A204.1 (cell line): ENCODE measurements around the gene PGM2.

Experiments used
- FAIRE-seq: peaks from 2 replicates; lab custom pipeline; 2012; peaks lifted over from hg19 to GRCh38; lab: Jason Lieb, UNC

PGM2 gene

DNA sequence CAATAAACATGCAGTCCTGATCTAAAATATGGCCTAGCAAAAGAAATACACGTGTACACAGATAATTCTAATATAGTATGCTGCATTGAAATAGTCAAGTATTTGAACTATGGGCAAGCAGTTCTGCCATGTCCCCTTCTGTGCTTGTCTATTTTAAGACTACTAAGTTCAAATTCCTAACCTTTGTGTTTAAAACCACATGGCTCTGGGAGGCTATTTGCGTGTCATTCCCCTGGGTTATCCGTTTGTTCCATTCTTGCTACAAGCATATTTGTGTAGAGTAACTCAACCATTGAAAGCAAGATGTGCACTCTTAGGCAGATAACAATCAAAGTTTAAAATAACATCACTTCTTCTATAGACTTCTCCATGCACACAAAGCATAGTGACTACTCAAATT, 39.0 kb downstream of the PGM2 start:
- FAIRE-seq: no peak

DNA sequence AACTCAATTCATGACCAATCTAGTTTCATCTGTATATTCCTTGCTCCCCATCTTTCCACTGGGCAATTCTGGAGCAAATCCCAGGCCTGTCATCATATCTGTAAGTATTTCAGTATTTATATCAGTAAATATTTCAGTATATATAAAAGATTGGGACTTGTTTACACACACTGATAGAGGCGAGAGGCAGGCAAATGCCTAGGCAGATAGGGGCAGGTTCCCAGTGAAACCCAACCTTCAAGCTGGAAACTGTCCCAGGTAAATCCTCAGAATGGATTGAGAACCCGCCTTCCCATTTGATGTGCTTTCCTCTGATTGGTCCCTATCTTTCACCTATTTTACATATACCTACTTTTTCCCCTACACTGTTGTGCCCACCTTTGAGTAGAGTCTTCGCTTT, 40.6 kb downstream of the PGM2 start:
- no peak for FAIRE-seq

- no peak for FAIRE-seq
Observed at GRCh38 chr4:37868238-37868637, 41.8 kb downstream of the PGM2 start.

DNA sequence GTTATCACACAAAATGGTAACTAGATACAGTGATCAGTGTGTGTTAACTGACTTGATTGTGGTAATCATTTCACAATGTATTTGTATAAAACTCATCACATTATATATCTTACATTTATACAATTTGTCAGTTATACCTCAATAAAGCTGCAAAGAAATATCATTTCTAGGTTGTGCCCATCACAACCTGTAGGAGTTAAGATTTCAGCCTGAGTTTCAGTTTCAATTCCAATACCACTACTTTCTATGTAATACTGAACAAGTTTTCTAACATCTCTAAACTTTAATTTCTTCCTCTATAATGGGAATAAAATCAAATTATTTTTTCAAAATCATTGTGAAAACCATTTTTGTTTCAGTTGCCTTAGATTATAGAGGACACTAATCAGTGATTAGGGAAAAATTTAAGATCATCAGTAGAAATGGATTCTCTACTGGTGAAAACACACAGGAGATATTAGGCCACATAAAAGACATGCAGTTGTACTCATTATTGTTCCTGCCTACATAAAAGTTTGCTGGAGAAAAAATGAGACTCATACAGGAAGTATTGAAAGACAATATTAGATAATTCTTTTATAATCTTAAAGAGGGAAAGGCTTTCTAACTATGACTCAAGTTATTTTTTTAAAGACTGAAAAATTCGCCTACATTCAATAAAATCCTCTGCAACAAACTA, 46.0 kb downstream of the PGM2 start:
- FAIRE-seq: peak; percentile 65

GRCh38 chr4:37873386-37873785, 46.9 kb downstream of the PGM2 start:
- no peak for FAIRE-seq

DNA sequence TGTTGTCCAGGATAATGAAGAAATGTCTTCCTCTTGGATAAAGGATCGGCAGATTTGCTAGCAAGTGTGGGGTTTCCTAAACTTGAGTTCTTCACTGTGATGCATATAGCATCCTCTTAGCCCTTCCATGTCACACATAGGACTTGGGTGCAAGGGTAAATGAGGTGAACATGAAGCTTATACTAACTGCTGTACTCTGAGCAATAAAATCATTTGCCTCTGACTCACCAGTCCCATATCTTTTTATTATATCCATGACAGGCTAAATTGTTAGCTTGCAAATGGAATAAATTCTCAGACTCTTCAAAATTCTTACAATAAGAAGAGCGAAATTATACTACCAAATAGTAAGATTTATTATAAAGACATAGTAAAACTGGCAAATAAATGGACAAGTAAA, 49.7 kb downstream of the PGM2 start:
- FAIRE-seq: no peak

DNA sequence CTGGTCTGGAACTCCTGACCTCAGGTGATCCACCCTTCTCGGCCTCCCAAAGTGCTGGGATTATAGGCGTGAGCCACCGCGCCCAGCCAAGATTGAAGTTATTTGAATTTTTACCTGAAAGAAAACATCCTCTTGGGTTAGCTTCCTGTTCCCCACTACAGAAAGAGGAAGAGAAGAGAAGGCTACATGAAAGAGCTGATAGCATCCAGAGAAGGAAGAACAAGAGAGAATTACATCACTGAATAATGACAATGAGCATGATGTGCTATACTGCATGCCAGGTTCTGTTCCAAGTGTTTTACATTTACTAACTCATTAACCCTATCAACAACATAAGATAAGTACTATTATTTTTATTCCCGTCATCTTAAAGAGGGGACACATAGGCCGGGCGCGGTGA, 52.9 kb downstream of the PGM2 start:
- FAIRE-seq: no peak

DNA sequence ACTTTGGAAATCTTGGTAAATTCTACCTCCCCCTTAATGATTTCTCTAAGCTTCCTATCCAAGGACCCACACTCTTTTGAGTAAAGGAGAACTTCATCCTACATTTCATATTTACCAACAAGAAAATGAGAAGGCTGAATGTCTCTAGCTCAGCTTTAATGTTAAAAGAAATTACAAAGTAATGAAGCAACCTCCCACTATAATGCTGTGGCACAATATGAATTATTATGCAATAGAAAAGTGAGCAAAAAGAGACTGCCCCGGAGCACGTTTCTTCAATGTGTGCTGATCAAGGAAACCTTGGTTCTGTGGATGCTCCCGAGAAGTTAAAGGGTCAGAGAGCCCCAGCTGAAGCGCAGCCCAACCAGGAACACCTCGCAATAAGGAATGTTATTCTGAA, 55.3 kb downstream of the PGM2 start:
- no peak for FAIRE-seq

GRCh38 chr4:37882665-37883296, 56.3 kb downstream of the PGM2 start:
- no peak for FAIRE-seq

DNA sequence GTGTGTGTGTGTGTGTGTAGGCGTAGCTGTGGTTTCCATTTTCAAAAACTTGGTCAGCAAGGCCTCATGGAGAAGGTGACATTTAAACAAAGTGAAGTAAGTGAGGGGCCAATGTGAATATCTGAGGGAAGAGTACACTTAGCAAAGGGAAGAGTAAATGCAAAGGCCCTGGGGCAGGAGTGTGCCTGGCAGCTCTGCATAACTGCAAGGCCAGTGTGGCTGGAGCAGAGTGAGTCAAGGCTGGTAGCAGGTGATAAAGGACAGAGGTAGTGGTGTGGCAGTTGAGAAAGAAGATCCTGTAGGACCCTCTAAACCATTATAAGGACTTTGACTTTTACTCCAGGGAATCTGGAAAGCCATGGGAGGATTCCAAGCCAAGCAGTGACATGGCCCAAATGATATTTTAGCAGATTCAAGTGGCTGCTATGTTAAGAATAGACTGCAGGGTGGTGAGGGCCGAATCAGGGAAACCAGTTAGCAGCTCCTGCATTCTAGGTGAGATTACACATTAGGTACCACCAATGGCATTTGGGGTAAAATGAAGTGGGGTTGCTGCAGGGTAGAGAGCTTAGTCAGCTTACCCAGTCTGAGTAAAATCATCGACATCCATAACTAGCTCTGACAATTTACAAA, 58.5 kb downstream of the PGM2 start:
- no peak for FAIRE-seq

- FAIRE-seq: no peak
Observed at GRCh38 chr4:37885496-37885895, 59.0 kb downstream of the PGM2 start.

- FAIRE-seq: no peak
Observed at GRCh38 chr4:37889849-37890800, 63.6 kb downstream of the PGM2 start.

GRCh38 chr4:37890801-37891259, 64.3 kb downstream of the PGM2 start, which contains the start of gene TBC1D1:
TSS of gene TBC1D1 (plus strand) at chr4:37891084. CDS start at chr4:37902096, 11,012 bp downstream.
- FAIRE-seq: no peak

GRCh38 chr4:37891260-37892159, 65.0 kb downstream of the PGM2 start:
- no peak for FAIRE-seq

- FAIRE-seq: no peak
Observed at GRCh38 chr4:37892641-37893040, 66.2 kb downstream of the PGM2 start.

DNA sequence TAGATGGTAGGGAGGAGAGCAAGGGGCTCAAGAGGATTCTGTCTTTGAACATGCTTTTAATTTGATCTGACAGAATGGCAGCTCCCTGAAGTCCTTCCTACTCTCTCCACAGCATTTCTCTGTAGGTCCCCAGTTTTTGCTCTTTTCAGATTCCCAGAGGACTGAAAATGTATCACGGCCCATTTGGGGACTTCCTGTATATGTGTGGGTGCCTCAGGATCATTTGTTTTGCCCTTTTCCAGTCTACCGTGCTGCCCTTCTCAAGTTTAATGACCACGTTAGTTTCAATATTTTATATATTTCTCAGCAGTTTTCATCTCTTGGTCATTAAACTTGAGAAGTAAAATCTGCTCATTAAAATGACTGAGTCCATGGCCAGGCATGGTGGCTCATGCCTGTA, 66.7 kb downstream of the PGM2 start:
- FAIRE-seq: no peak

GRCh38 chr4:37895271-37895670, 68.8 kb downstream of the PGM2 start:
- FAIRE-seq: no peak

GRCh38 chr4:37896206-37896860, 69.8 kb downstream of the PGM2 start:
- no peak for FAIRE-seq

DNA sequence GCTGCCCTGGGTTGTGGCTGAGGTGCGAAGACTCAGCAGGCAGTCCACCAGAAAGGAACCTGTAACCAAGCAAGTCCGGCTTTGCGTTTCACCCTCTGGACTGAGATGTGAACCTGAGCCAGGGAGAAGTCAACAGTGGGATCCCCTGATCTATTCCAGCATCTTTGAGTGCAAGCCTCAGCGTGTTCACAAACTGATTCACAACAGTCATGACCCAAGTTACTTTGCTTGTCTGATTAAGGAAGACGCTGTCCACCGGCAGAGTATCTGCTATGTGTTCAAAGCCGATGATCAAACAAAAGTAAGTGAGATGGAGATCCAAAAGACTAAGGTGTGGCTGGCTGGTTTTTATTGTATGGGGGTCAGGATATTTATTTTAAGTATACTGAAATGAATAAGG, 75.7 kb downstream of the PGM2 start:
- no peak for FAIRE-seq

DNA sequence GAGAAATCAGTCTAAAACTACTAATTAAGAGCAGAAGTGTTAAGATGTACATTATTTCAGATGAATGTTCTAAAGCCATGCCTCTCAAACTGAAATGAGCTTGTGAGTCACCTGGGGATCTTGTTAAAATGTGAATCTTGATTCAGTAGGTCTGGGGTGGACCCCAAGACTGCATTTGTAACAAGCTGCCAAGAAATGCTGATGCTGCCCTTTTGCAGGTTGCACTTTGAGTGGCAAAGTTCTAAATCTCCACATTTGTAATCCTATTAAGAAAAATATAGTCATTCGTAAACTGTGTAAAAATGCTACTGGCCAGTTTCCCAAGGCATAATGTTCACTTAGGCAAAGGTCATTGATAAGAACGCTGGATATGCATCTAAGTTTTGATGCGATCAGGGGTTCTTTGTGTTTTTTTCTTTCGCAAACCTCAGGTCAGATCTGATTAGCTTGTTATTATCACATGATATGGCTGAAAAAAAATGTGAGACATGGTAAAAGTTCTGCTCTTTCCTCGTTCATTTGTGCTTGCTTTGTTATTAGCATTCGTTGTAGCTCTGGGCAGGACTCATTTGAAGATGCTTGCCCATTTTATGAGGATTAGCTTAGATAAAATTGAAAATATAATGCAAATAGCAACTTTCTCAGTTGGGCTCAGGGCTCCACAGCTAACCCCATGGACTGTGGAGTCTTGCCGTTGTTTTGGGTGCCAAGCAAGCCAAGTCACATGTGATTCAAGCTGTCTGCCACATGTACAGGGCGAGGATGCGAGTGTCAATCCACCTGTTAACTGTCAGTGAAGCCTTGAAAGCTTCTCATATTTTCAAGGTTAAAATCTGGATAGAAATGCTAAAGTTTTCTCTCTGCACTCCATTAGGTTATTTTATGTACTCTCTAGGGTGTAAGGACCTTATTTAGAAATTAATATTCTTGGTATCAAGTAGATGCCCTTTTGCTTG, 76.5 kb downstream of the PGM2 start:
- FAIRE-seq: no peak
